Common myeloid progenitor, CD34-positive (primary cell): ENCODE results near the gene PTX4.

Experiments used
- CTCF ChIA-PET: fragments of 350-600 bp; sonication (Branson Sonifier 250); formaldehyde crosslinking; loops from one replicate; lab custom pipeline; 2021; ENCODE audit warnings: antibody characterized with exemption; lab: Charles Lee
- POLR2A ChIA-PET: fragments of 350-600 bp; sonication (Branson Sonifier 250); formaldehyde crosslinking; loops from one replicate; lab custom pipeline; 2021; ENCODE audit warnings: antibody characterized with exemption; lab: Charles Lee
- DNase-seq, 3 donors: peaks; one replicate each; pipeline versions ENCODE4 v3.0.0 to v3.0.0-alpha.2; 2013
- H3K27ac ChIP-seq, 2 experiments: 1 replicate in 1 of 2; 2 replicates in 1 of 2; pipeline ENCODE4 v1.7.0; 2013; ENCODE audit warnings: inconsistent platforms in 2 of 2, low read length in 2 of 2, mild to moderate bottlenecking in 2 of 2, low read depth in 1 of 2, moderate library complexity in 1 of 2; ENCODE audit not compliant: severe bottlenecking in 2 of 2, insufficient read depth in 1 of 2, poor library complexity in 1 of 2
- H3K27me3 ChIP-seq, 5 experiments: replicated peaks in 2 of 5; 1 replicate in 3 of 5; 2 replicates in 2 of 5; pipeline versions ENCODE4 v1.6.1 to v1.7.0; 2013; ENCODE audit warnings: low read length in 4 of 5, mild to moderate bottlenecking in 2 of 5, moderate library complexity in 2 of 5, inconsistent platforms in 1 of 5; ENCODE audit not compliant: insufficient read depth in 5 of 5, control insufficient read depth in 4 of 5
- H3K36me3 ChIP-seq, 4 experiments: 1 replicate in 2 of 4; 2 replicates in 2 of 4; pipeline versions ENCODE4 v1.6.1 to v1.7.0; 2013; ENCODE audit warnings: low read length in 3 of 4, control low read depth in 1 of 4, mild to moderate bottlenecking in 1 of 4; ENCODE audit not compliant: control insufficient read depth in 4 of 4, insufficient read depth in 4 of 4
- H3K4me1 ChIP-seq, 4 experiments: 1 replicate in 3 of 4; 2 replicates in 1 of 4; pipeline versions ENCODE4 v1.6.1 to v1.7.1; 2013; ENCODE audit warnings: low read length in 3 of 4, mild to moderate bottlenecking in 3 of 4, control low read depth in 1 of 4, inconsistent platforms in 1 of 4, moderate library complexity in 1 of 4; ENCODE audit not compliant: control insufficient read depth in 4 of 4, insufficient read depth in 4 of 4; ENCODE audit errors: control extremely low read depth in 1 of 4
- H3K4me3 ChIP-seq, 7 experiments: 1 replicate in 4 of 7; 2 replicates in 3 of 7; pipeline versions ENCODE4 v1.5.1 to v1.7.0; 2013; ENCODE audit warnings: mild to moderate bottlenecking in 7 of 7, low read length in 6 of 7, moderate library complexity in 6 of 7, inconsistent platforms in 2 of 7, low read depth in 2 of 7, control low read depth in 1 of 7; ENCODE audit not compliant: insufficient read depth in 4 of 7, control insufficient read depth in 1 of 7; ENCODE audit errors: extremely low read depth in 1 of 7
- H3K9me3 ChIP-seq, 5 experiments: 1 replicate in 4 of 5; 2 replicates in 1 of 5; pipeline versions ENCODE4 v1.6.1 to v1.7.1; 2013; ENCODE audit warnings: low read length in 4 of 5, mild to moderate bottlenecking in 2 of 5, inconsistent platforms in 1 of 5, low read depth in 1 of 5, moderate library complexity in 1 of 5; ENCODE audit not compliant: control insufficient read depth in 4 of 5, insufficient read depth in 2 of 5; ENCODE audit errors: control extremely low read depth in 1 of 5
- WGBS: methylation state at CpG from one replicate; pipeline ENCODE4 v1.1.5; 2013; ENCODE audit not compliant: insufficient coverage; 5-methylcytosine and 5-hydroxymethylcytosine counted together

Gene PTX4

DNA sequence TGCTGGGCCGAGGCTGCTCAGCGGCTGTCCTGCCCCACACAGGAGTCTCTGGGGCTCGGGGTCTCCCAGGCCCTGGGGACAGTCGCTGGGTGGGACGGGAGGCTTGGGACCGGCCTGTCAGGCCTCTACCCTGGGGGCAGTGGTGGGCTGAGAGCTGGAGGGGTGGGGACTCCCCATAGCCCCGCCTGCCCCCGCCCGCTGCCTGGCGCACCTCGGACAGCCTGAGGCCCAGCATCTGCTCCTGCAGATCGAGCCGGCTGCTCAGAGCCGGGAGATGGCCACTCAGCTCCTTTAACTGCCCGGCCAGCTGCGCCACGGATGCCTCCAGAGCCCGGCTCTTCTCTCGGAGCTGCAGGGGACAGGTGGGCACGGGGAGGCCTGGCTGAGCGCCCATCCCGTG is 51.1 kb downstream of the PTX4 start:
- peaks cover 0 to 14% (median 6%) of the 10 kb centered on the region in 4 experiments for H3K4me1 ChIP-seq
- peaks cover 0 to 2% (median 0%) of the 10 kb centered on the region in 4 experiments for H3K36me3 ChIP-seq
- no peak for DNase-seq
- CTCF ChIA-PET, result no interaction called here
- 94% methylated on average over 18 of the region's 22 CpGs for WGBS
- no peak overlapping the region for H3K27ac ChIP-seq
- no peak overlapping the region for H3K4me3 ChIP-seq
- POLR2A ChIA-PET, result interaction anchor here (0.8 kb wide), 1 partner anchor 16 kb away, joined by 3 read pairs; no protein-coding TSS in a partner anchor
- no peaks in the 10 kb centered on the region for H3K27me3 ChIP-seq
- H3K9me3 ChIP-seq, result no peaks in the 10 kb centered on the region

GRCh38 chr16:1436731-1437355 is 51.9 kb downstream of the PTX4 start:
- Histone ChIP-seq H3K4me1 (peaks cover 0 to 16% (median 7%) of the 10 kb centered on the region in 4 experiments), H3K27ac (no peak overlapping the region), H3K27me3 (no peaks in the 10 kb centered on the region), H3K9me3 (no peaks in the 10 kb centered on the region), H3K4me3 (no peak overlapping the region), H3K36me3 (peaks cover 0 to 2% (median 0%) of the 10 kb centered on the region in 4 experiments)
- DNase-seq, result no peak
- ChIA-PET POLR2A (no interaction called here), CTCF (no interaction called here)
- WGBS, result 91% methylated on average over 46 of the region's 47 CpGs

- ChIA-PET POLR2A (no interaction called here), CTCF (interaction anchor here (1.1 kb wide), 1 partner anchor 14 kb away, joined by 3 read pairs; no protein-coding TSS in a partner anchor)
- WGBS, result 98% methylated on average over 20 of the region's 32 CpGs
- no peak for DNase-seq
- Histone ChIP-seq H3K27ac (no peak overlapping the region), H3K4me1 (peaks cover 0 to 23% (median 9%) of the 10 kb centered on the region in 4 experiments), H3K4me3 (no peak overlapping the region), H3K36me3 (peaks cover 0 to under 1% (median 0%) of the 10 kb centered on the region in 4 experiments), H3K27me3 (no peaks in the 10 kb centered on the region), H3K9me3 (no peaks in the 10 kb centered on the region)
Observed at GRCh38 chr16:1435921-1436697, 52.6 kb downstream of the PTX4 start.
